ENCODE results near the gene A2M. TPM values are rescaled to one million over a fixed set of nuclear protein-coding genes. Genes with fewer than 3 reads are reported as not detected.

Gene A2M
- total and polyA plus RNA-seq, 12 donors, result 141 to 897 (median 335) TPM

- Histone ChIP-seq H3K9me3 (replicated peaks in 1 of 3) (no peaks in the 10 kb centered on the region), H3K27ac (peak overlapping the region; percentile 86 to 99 (median 98)), H3K4me1 (replicated peaks in 1 of 2) (peaks cover 12 to 16% of the 10 kb centered on the region in 2 donors), H3K27me3 (no peaks in the 10 kb centered on the region), H3K4me3 (peak overlapping the region; percentile 58 to 96 (median 82)), H3K36me3 (replicated peaks in 1 of 2) (peaks cover 0 to 21% of the 10 kb centered on the region in 2 donors)
- intact Hi-C loops (cut with DNase I), result no loop called here
- DNase-seq, result peak; percentile 57 to 84 (median 75)
- WGBS, 4 donors, result 0 to 1% (median 0%) methylated on average over 7 to 51 of the region's 51 CpGs
- TF ChIP-seq POLR2A (IDR thresholded peaks at IDR 0.05) (peak; percentile 34 to 77), CTCF (IDR thresholded peaks at IDR 0.05) (peak in 4 of 6 experiments; percentile 39 to 50 (median 43))
Observed at GRCh38 chr12:9064201-9064814, 51.4 kb downstream of the A2M start.

GRCh38 chr12:9052610-9053009 is 63.1 kb downstream of the A2M start:
- H3K27ac ChIP-seq, result no peak overlapping the region
- intact Hi-C loops (cut with DNase I), result no loop called here
- H3K36me3 ChIP-seq (replicated peaks in 1 of 2), result no peaks in the 10 kb centered on the region

GRCh38 chr12:9051158-9051550 is 64.6 kb downstream of the A2M start:
- H3K4me1 ChIP-seq (replicated peaks in 1 of 2), result no peaks in the 10 kb centered on the region
- no peaks in the 10 kb centered on the region for H3K36me3 ChIP-seq (replicated peaks in 1 of 2)
- H3K27ac ChIP-seq, result no peak overlapping the region
- TF ChIP-seq CTCF (IDR thresholded peaks at IDR 0.05), result no peak
- no peak for TF ChIP-seq POLR2A (IDR thresholded peaks at IDR 0.05)
- DNase-seq, result no peak
- 59 to 72% (median 64%) methylated on average over 5 to 6 of the region's 6 CpGs for WGBS, 4 donors
- H3K27me3 ChIP-seq, result no peaks in the 10 kb centered on the region
- H3K9me3 ChIP-seq (replicated peaks in 1 of 3), result no peaks in the 10 kb centered on the region
- intact Hi-C loops (cut with DNase I), result no loop called here
- H3K4me3 ChIP-seq, result no peak overlapping the region

More at GRCh38 chr12:9052610-9053009, 63.1 kb downstream of the A2M start:
- Histone ChIP-seq H3K4me1 (replicated peaks in 1 of 2) (no peaks in the 10 kb centered on the region), H3K27me3 (no peaks in the 10 kb centered on the region), H3K4me3 (no peak overlapping the region), H3K9me3 (replicated peaks in 1 of 3) (no peaks in the 10 kb centered on the region)
- TF ChIP-seq CTCF (IDR thresholded peaks at IDR 0.05) (no peak), POLR2A (IDR thresholded peaks at IDR 0.05) (no peak)
- DNase-seq, result no peak
- 62 to 70% (median 65%) methylated on average over 1 of the region's 1 CpG for WGBS, 4 donors

- no peak overlapping the region for H3K27ac ChIP-seq
- TF ChIP-seq POLR2A (IDR thresholded peaks at IDR 0.05) (no peak), CTCF (IDR thresholded peaks at IDR 0.05) (no peak)
- 73 to 78% (median 76%) methylated on average over 3 to 15 of the region's 15 CpGs; no CpG with 5 or more reads in 1 of the 4 donors for WGBS, 4 donors
- no peaks in the 10 kb centered on the region for H3K36me3 ChIP-seq (replicated peaks in 1 of 2)
- no peaks in the 10 kb centered on the region for H3K27me3 ChIP-seq
- intact Hi-C loops (cut with DNase I), result no loop called here
- H3K4me3 ChIP-seq, result no peak overlapping the region
- no peak for DNase-seq
- H3K9me3 ChIP-seq (replicated peaks in 1 of 3), result no peaks in the 10 kb centered on the region
- no peaks in the 10 kb centered on the region for H3K4me1 ChIP-seq (replicated peaks in 1 of 2)
Observed at GRCh38 chr12:9050521-9051157, 65.1 kb downstream of the A2M start.

All from adrenal gland (tissue), 12 donors.